ENCODE measurements around the gene CCNI2. TPM values are rescaled to one million over a fixed set of nuclear protein-coding genes. Genes with fewer than 3 reads are reported as not detected.

Gene CCNI2
- polyA plus RNA-seq, 1 experiment: not detected

DNA sequence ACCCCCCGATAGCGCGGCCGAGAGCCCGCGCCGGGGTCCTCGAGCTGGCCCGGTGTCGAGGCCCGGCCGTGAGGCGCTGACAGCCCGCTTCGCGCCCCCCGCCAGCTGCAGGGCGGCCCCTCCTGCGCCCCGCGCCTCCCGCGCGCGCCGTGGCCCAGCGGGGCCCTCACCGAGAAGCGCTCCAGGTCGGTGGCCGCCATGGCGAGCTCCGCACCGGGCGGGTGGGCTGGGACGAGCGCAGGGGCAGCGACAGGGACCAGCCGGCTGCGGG lies 29.6 kb downstream of the CCNI2 start:
- H3K4me3 ChIP-seq (ENCODE audit: low read depth, low read length): peak overlapping the region; percentile 74
- ChIA-PET CTCF (interaction anchor here (1.7 to 2.0 kb wide), 2 partner anchors 22 to 43 kb away, joined by 5 to 6 read pairs; no protein-coding TSS in a partner anchor), POLR2A (interaction anchor here (1.0 kb wide), 1 partner anchor 10 kb away, joined by 5 read pairs; no protein-coding TSS in a partner anchor)
- TF ChIP-seq, protein P1, sequence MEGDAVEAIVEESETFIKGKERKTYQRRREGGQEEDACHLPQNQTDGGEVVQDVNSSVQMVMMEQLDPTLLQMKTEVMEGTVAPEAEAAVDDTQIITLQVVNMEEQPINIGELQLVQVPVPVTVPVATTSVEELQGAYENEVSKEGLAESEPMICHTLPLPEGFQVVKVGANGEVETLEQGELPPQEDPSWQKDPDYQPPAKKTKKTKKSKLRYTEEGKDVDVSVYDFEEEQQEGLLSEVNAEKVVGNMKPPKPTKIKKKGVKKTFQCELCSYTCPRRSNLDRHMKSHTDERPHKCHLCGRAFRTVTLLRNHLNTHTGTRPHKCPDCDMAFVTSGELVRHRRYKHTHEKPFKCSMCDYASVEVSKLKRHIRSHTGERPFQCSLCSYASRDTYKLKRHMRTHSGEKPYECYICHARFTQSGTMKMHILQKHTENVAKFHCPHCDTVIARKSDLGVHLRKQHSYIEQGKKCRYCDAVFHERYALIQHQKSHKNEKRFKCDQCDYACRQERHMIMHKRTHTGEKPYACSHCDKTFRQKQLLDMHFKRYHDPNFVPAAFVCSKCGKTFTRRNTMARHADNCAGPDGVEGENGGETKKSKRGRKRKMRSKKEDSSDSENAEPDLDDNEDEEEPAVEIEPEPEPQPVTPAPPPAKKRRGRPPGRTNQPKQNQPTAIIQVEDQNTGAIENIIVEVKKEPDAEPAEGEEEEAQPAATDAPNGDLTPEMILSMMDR (IDR thresholded peaks at IDR 0.05; ENCODE audit: insufficient read depth, low read depth, low read length): no peak
- H3K27me3 ChIP-seq (ENCODE audit: control insufficient read depth, insufficient read depth, low read length): no peaks in the 10 kb centered on the region
- DNase-seq (ENCODE audit: low read depth): no peak
- no peaks in the 10 kb centered on the region for H3K36me3 ChIP-seq (ENCODE audit: control insufficient read depth, insufficient read depth, low read length)

DNA sequence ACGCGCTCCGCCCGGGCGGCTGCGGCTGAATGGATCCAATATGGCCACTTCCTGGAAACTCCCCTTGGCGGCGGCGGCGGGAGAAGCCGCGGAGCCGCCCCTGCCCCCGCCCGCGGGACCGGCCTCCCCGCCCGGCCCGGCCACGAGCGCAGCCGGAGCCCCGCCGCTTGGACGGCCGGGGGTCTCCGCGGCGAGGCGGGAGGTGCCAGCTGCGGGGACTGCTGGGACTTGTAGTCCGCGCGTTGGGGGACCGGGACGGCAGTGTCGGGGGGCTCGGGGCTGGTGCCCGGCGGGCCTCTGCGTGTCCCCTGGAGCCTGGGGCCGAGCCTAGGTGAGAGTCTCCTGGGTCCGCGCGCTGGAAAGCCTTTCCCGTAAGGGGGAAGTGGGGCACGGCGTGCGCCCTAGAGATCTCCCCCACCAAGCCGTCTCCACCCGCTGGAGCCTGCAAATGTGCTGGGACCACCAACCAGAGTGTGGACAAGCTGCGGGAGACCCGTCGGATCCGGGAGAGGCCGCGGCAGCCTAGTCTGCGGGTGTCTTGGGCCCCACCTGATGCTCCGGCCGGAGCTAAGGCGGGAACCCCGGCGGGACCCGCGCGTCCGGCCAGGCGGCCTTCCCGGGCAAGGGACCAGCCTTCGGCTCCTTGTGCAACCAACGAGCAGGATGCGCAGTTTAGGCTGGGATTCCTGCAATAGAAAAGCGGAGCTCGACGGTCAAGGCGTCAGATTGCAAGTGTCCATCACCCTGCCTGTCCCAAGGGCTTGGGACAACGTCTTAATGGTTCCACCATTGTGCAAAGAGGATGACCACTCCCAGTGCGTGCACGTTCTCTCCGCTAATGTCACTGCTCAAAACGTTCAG lies 30.2 kb downstream of the CCNI2 start, which contains the start of gene SEPTIN8:
SEPTIN8 (minus strand) TSS at position 31 of the 861 bp plus-strand sequence. CDS start 102 bp downstream, outside the sequence.
- ChIA-PET POLR2A (no interaction called here), CTCF (interaction anchor here (0.6 to 2.0 kb wide), 4 partner anchors 23 to 116 kb away, joined by 3 to 5 read pairs (median 4); no protein-coding TSS in a partner anchor)
- Histone ChIP-seq H3K36me3 (ENCODE audit: control insufficient read depth, insufficient read depth, low read length) (no peaks in the 10 kb centered on the region), H3K27me3 (ENCODE audit: control insufficient read depth, insufficient read depth, low read length) (no peaks in the 10 kb centered on the region), H3K4me3 (ENCODE audit: low read depth, low read length) (peak within 1 kb of the TSS; percentile 74)
- no peak for DNase-seq (ENCODE audit: low read depth)
- TF ChIP-seq, protein P1 (IDR thresholded peaks at IDR 0.05; ENCODE audit: insufficient read depth, low read depth, low read length): no peak

DNA sequence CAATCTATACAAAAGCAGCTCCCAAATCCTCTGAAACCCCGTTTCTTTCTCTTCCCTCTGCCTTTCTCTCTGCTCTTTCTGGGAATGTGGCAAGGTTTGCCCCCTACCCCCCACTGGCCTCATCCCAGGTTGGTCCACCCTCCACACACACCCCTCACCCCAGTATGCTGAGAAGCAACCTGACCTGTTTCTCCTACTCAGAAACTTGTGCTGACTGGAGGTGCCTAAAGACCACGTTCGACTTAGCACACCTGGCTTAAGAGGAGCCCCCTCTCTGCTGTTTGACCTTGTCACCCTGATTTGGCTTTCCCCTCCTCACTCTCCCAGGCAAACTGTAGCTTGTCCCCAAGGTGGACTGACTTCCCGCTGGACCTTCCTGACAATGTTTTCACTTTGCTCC lies 30.9 kb downstream of the CCNI2 start:
- POLR2A ChIA-PET: no interaction called here
- Histone ChIP-seq H3K27me3 (ENCODE audit: control insufficient read depth, insufficient read depth, low read length) (no peaks in the 10 kb centered on the region), H3K36me3 (ENCODE audit: control insufficient read depth, insufficient read depth, low read length) (no peaks in the 10 kb centered on the region), H3K4me3 (ENCODE audit: low read depth, low read length) (peak overlapping the region; percentile 74; the same call in 1 of the 2 replicates)
- TF ChIP-seq, protein P1 (IDR thresholded peaks at IDR 0.05; ENCODE audit: insufficient read depth, low read depth, low read length): no peak
- DNase-seq (ENCODE audit: low read depth): no peak
- CTCF ChIA-PET: interaction anchor here (0.6 to 1.0 kb wide), 4 partner anchors 21 to 117 kb away, joined by 3 to 4 read pairs (median 4); no protein-coding TSS in a partner anchor

DNA sequence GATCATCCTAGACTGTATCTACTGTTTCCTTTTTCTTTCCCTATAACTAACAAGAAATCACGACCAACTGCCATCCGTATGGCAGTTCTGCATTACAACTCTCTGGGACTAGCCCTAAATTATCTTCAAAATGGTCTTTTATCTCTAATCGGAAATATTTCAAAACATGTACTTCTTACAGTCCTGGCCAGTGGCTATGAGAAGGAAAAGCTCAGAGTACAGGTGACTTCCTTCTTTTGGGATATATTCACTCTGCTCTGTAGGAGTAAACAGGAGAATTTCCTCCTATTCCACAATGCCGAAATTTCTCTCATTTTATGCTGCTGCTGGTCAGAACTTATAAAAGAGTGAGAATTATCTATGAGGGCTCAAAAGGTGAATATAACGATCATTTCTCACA lies 31.6 kb downstream of the CCNI2 start:
- TF ChIP-seq, protein P1 (IDR thresholded peaks at IDR 0.05; ENCODE audit: insufficient read depth, low read depth, low read length): no peak

DNA sequence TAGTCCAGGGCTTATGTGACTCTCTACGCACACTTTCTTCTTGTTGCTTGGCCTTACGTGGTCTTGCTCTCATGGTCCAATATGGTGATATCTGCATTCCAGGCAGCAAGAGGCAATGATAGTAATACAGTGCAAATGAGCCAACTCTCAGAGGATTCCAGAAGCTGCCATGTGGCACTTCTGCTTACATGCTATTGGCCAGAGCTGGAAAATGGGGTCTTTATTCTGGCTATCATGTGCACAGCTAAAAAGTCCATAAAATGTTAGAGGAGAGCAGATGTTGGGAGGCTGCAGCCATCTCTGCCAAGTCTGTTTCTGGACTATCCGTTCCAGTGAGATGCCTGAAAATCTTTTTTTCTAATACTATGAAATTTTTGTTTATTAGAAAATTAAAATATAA lies 32.7 kb downstream of the CCNI2 start:
- no peak for DNase-seq (ENCODE audit: low read depth)
- ChIA-PET POLR2A (no interaction called here), CTCF (no interaction called here)
- H3K36me3 ChIP-seq (ENCODE audit: control insufficient read depth, insufficient read depth, low read length): no peaks in the 10 kb centered on the region
- no peak overlapping the region for H3K4me3 ChIP-seq (ENCODE audit: low read depth, low read length)
- TF ChIP-seq, protein P1 (IDR thresholded peaks at IDR 0.05; ENCODE audit: insufficient read depth, low read depth, low read length): no peak
- H3K27me3 ChIP-seq (ENCODE audit: control insufficient read depth, insufficient read depth, low read length): no peaks in the 10 kb centered on the region

More for the DNA sequence above, 31.6 kb downstream of the CCNI2 start:
- POLR2A ChIA-PET: no interaction called here
- DNase-seq (ENCODE audit: low read depth): no peak
- Histone ChIP-seq H3K4me3 (ENCODE audit: low read depth, low read length) (no peak overlapping the region), H3K27me3 (ENCODE audit: control insufficient read depth, insufficient read depth, low read length) (no peaks in the 10 kb centered on the region), H3K36me3 (ENCODE audit: control insufficient read depth, insufficient read depth, low read length) (no peaks in the 10 kb centered on the region)
- CTCF ChIA-PET: interaction anchor here (0.7 to 1.0 kb wide), 2 partner anchors 11 to 22 kb away, joined by 3 read pairs; no protein-coding TSS in a partner anchor

Data from BJ (cell line).